A673 (cell line): ENCODE measurements around the gene XG. TPM values are rescaled to one million over a fixed set of nuclear protein-coding genes. Genes with fewer than 3 reads are reported as not detected.

Experiments
- BruUV-seq: library from RNA; stranded (reverse); fragments of 400-500 nt; replicated peaks from 2 replicates; lab custom pipeline; 2021; lab: Mats Ljungman, UMichigan
- CTCF ChIA-PET: fragments of 300-600 bp; sonication (Branson Sonifier 250); formaldehyde crosslinking; loops from one replicate; lab custom pipeline; 2022; ENCODE audit warnings: antibody characterized with exemption; lab: Charles Lee
- POLR2A ChIA-PET: fragments of 300-600 bp; sonication (Branson Sonifier 250); formaldehyde crosslinking; loops from one replicate; lab custom pipeline; 2022; ENCODE audit warnings: antibody characterized with exemption; ENCODE audit not compliant: low non-redundant PET; lab: Charles Lee
- DNase-seq: peaks from one replicate; pipeline ENCODE4 v3.0.0-alpha.2; 2015; ENCODE audit warnings: low spot score
- H3K27ac ChIP-seq: fragments of 200-600 bp; sonication (generic); 2 replicates; pipeline ENCODE4 v1.5.1; 2016; ENCODE audit warnings: mixed run types, low read depth, mild to moderate bottlenecking, mixed read lengths, antibody characterized with exemption, low read length; ENCODE audit not compliant: poor library complexity, severe bottlenecking
- H3K27me3 ChIP-seq: fragments of 200-600 bp; sonication (generic); replicated peaks from 2 replicates; pipeline ENCODE4 v1.6.1; 2017; ENCODE audit warnings: mixed run types, low read depth, mild to moderate bottlenecking, mixed read lengths, antibody characterized with exemption, low read length; ENCODE audit not compliant: insufficient read depth, poor library complexity
- H3K36me3 ChIP-seq: fragments of 200-600 bp; sonication (generic); 2 replicates; pipeline ENCODE4 v1.6.1; 2016; ENCODE audit warnings: mixed run types, mild to moderate bottlenecking, mixed read lengths, antibody characterized with exemption, low read length; ENCODE audit not compliant: insufficient read depth, poor library complexity, severe bottlenecking
- H3K4me1 ChIP-seq: fragments of 200-600 bp; sonication (generic); 2 replicates; pipeline ENCODE4 v1.6.1; 2017; ENCODE audit warnings: mixed run types, mild to moderate bottlenecking, mixed read lengths, antibody characterized with exemption, low read length; ENCODE audit not compliant: insufficient read depth, poor library complexity, severe bottlenecking
- H3K4me3 ChIP-seq: fragments of 200-600 bp; sonication (generic); 2 replicates; pipeline ENCODE4 v1.5.1; 2016; ENCODE audit warnings: low read depth, mixed run types, mild to moderate bottlenecking, mixed read lengths, low read length; ENCODE audit not compliant: poor library complexity, severe bottlenecking
- H3K9me3 ChIP-seq: fragments of 200-600 bp; sonication (generic); 2 replicates; pipeline ENCODE4 v1.6.1; 2016; ENCODE audit warnings: mixed run types, low read depth, mild to moderate bottlenecking, mixed read lengths, antibody characterized with exemption, low read length; ENCODE audit not compliant: poor library complexity, severe bottlenecking
- EZH2 ChIP-seq: fragments of 200-600 bp; sonication (generic); IDR thresholded peaks from 2 replicates; pipeline ENCODE4 v1.6.1; 2017; ENCODE audit warnings: borderline replicate concordance, low read depth, mild to moderate bottlenecking, mixed read lengths, antibody characterized with exemption, low read length; ENCODE audit not compliant: poor library complexity, severe bottlenecking
- intact Hi-C: fragments of 100-400 bp; cut with micrococcal nuclease; formaldehyde crosslinking; loops from one replicate; pipeline ENCODE4 v1.10.0; 2022; ENCODE audit not compliant: unreplicated experiment
- total RNA-seq: library from RNA; stranded (reverse); gene quantifications from 2 replicates; pipeline ENCODE4 v1.2.3, GENCODE V29; 2021
- TF ChIP-seq, protein P1 (sequence below): fragments of 300-800, 200-600 bp; sonication (generic); conservative IDR thresholded peaks from 2 replicates; pipeline ENCODE4 v1.5.1; 2017; ENCODE audit warnings: low read depth, mild to moderate bottlenecking, antibody characterized with exemption, low read length, moderate library complexity, mixed read lengths

The XG gene
- total RNA-seq, 1 experiment from 2014 or later = 7.5 TPM

DNA sequence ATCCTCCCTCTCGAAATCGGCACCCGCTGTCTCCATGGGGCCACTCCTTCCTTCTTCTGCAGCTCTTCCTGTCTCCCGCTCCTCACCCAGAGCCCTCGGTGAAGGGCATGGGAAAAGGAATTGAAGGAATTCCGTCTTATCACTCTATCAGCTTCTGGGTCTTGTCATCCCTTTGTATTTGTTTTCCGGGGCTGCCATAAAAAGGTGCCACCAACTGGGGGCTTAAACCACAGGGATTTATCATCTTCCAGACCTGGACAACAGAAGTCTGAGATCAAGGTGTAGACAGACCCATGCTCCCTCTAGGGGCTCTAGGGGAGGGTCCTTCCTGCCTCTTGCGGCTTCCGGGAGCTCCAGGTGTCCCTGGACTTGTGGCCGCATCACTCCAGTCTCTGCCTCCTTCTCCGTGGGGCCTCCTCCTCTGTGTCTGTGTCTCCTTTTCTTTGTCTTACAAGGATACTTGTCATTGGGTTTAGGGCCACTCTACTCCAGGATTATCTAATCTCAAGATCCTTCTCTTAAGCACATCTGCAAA lies 36.7 kb upstream of the XG start:
- Histone ChIP-seq H3K36me3 (peaks cover 85% of the 10 kb centered on the region), H3K27ac (peak overlapping the region; percentile 56), H3K9me3 (no peaks in the 10 kb centered on the region), H3K27me3 (no peaks in the 10 kb centered on the region), H3K4me3 (no peak overlapping the region), H3K4me1 (peaks cover 39% of the 10 kb centered on the region)
- CTCF ChIA-PET = no interaction called here
- no TSS peak for BruUV-seq
- intact Hi-C loops = no loop called here
- DNase-seq = no peak
- TF ChIP-seq, protein P1, sequence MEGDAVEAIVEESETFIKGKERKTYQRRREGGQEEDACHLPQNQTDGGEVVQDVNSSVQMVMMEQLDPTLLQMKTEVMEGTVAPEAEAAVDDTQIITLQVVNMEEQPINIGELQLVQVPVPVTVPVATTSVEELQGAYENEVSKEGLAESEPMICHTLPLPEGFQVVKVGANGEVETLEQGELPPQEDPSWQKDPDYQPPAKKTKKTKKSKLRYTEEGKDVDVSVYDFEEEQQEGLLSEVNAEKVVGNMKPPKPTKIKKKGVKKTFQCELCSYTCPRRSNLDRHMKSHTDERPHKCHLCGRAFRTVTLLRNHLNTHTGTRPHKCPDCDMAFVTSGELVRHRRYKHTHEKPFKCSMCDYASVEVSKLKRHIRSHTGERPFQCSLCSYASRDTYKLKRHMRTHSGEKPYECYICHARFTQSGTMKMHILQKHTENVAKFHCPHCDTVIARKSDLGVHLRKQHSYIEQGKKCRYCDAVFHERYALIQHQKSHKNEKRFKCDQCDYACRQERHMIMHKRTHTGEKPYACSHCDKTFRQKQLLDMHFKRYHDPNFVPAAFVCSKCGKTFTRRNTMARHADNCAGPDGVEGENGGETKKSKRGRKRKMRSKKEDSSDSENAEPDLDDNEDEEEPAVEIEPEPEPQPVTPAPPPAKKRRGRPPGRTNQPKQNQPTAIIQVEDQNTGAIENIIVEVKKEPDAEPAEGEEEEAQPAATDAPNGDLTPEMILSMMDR = no peak
- no peak for TF ChIP-seq EZH2
- POLR2A ChIA-PET = no interaction called here

DNA sequence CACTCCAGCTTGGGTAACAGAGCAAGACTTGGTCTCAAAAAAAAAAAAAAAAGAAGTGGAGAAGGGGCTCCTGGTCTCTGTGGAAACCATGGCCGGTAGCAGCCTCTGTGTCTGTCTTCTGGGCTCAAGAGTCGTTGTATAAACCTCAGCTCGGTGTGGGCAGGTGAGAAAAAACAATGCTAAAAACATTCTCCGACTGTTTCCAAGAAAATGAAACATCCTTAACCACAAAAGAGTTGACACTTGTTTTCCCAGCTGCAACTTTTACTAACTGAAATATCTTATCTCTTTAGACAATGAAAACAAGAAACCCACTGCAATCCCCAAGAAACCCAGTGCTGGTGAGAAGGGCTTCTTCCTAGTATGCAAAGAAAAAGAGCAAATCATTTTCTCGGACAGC lies 34.5 kb upstream of the XG start:
- no TSS peak for BruUV-seq
- intact Hi-C loops = no loop called here
- TF ChIP-seq, protein P1 = no peak
- no peak for TF ChIP-seq EZH2
- Histone ChIP-seq H3K4me3 (no peak overlapping the region), H3K9me3 (no peaks in the 10 kb centered on the region), H3K36me3 (peaks cover 96% of the 10 kb centered on the region), H3K27ac (peak overlapping the region; percentile 4), H3K4me1 (peaks cover 22% of the 10 kb centered on the region), H3K27me3 (no peaks in the 10 kb centered on the region)
- POLR2A ChIA-PET = no interaction called here
- no peak for DNase-seq
- CTCF ChIA-PET = no interaction called here

DNA sequence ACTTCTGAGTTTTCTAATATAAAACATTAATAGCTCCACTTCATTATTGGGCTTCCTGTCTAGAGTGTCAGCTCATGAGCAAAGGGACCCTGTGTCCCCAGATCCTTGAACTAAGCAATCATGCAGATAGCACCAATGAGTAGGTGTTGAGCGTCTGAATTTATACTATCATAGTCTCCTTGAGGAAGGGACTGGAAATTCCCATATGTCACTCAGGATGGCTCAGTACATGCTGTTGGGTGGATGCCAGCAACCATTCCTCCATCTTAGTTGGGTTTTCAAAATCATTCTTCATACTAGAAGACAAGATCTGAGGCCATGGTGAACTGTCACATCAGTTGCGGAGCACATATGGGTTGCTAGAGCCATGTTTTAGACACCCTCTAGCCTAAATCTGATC lies 33.0 kb upstream of the XG start:
- Histone ChIP-seq H3K4me3 (no peak overlapping the region), H3K27me3 (no peaks in the 10 kb centered on the region), H3K4me1 (peaks cover 7% of the 10 kb centered on the region), H3K36me3 (peaks cover 97% of the 10 kb centered on the region), H3K9me3 (no peaks in the 10 kb centered on the region), H3K27ac (no peak overlapping the region)
- no TSS peak for BruUV-seq
- TF ChIP-seq EZH2 = no peak
- TF ChIP-seq, protein P1 = no peak
- POLR2A ChIA-PET = no interaction called here
- CTCF ChIA-PET = no interaction called here
- DNase-seq = no peak
- intact Hi-C loops = no loop called here
